Glutamatergic neuron (in vitro differentiated cells): Measurements from ENCODE around the gene SIK2. TPM values are rescaled to one million over a fixed set of nuclear protein-coding genes. Genes with fewer than 3 reads are reported as not detected.

Experiments used
- DNase-seq: peaks from one replicate; pipeline ENCODE4 v3.0.0; 2022
- H3K27ac Mint-ChIP-seq: one replicate; pipeline ENCODE4 v1.8.0; 2020; ENCODE audit warnings: mild to moderate bottlenecking, mixed read lengths, inconsistent platforms; ENCODE audit not compliant: unreplicated experiment
- H3K27me3 Mint-ChIP-seq: one replicate; pipeline ENCODE4 v1.8.0; 2020; ENCODE audit warnings: mild to moderate bottlenecking, moderate library complexity, mixed read lengths, inconsistent platforms; ENCODE audit not compliant: unreplicated experiment
- H3K36me3 Mint-ChIP-seq: one replicate; pipeline ENCODE4 v1.8.0; 2020; ENCODE audit warnings: mild to moderate bottlenecking, mixed read lengths, inconsistent platforms; ENCODE audit not compliant: unreplicated experiment
- H3K4me1 Mint-ChIP-seq: one replicate; pipeline ENCODE4 v1.8.0; 2020; ENCODE audit warnings: mild to moderate bottlenecking, low read depth, mixed read lengths, inconsistent platforms; ENCODE audit not compliant: unreplicated experiment
- H3K4me3 Mint-ChIP-seq: one replicate; pipeline ENCODE4 v1.8.0; 2020; ENCODE audit warnings: mild to moderate bottlenecking, mixed read lengths, inconsistent platforms; ENCODE audit not compliant: unreplicated experiment
- H3K9me3 Mint-ChIP-seq: one replicate; pipeline ENCODE4 v1.8.0; 2020; ENCODE audit warnings: mild to moderate bottlenecking, moderate library complexity, mixed read lengths, inconsistent platforms; ENCODE audit not compliant: unreplicated experiment
- CTCF ChIP-seq: fragments of 200-600 bp; sonication (generic); IDR thresholded peaks from one replicate; pipeline ENCODE4 v1.5.0; 2021; ENCODE audit not compliant: partially characterized antibody, unreplicated experiment
- total RNA-seq: library from RNA; stranded (reverse); fragmentation: NEBNext Ultra II Directional; extraction: Animal tissue kit (Norgen Biotek cat#: 25700); gene quantifications from one replicate; pipeline ENCODE4 v1.2.1, GENCODE V29; 2021; ENCODE audit not compliant: unreplicated experiment

The SIK2 gene
- total RNA-seq, 1 donor from 2014 or later, result 10.1 TPM

GRCh38 chr11:111617286-111617685 is 15.0 kb downstream of the SIK2 start:
- Mint-ChIP-seq H3K4me3 (no peak overlapping the region), H3K27ac (no peak overlapping the region), H3K9me3 (no peaks in the 10 kb centered on the region), H3K4me1 (no peaks in the 10 kb centered on the region), H3K27me3 (no peaks in the 10 kb centered on the region), H3K36me3 (no peaks in the 10 kb centered on the region)
- TF ChIP-seq CTCF, result no peak
- no peak for DNase-seq

- Mint-ChIP-seq H3K27me3 (no peaks in the 10 kb centered on the region), H3K27ac (no peak overlapping the region), H3K9me3 (no peaks in the 10 kb centered on the region), H3K4me3 (no peak overlapping the region), H3K4me1 (no peaks in the 10 kb centered on the region), H3K36me3 (peaks cover 9% of the 10 kb centered on the region)
- TF ChIP-seq CTCF, result no peak
- DNase-seq, result no peak
Observed at GRCh38 chr11:111620518-111620917, 18.3 kb downstream of the SIK2 start.

- no peaks in the 10 kb centered on the region for H3K4me1 Mint-ChIP-seq
- no peaks in the 10 kb centered on the region for H3K27me3 Mint-ChIP-seq
- H3K4me3 Mint-ChIP-seq, result no peak overlapping the region
Observed at GRCh38 chr11:111623527-111624030, 21.3 kb downstream of the SIK2 start.

DNA sequence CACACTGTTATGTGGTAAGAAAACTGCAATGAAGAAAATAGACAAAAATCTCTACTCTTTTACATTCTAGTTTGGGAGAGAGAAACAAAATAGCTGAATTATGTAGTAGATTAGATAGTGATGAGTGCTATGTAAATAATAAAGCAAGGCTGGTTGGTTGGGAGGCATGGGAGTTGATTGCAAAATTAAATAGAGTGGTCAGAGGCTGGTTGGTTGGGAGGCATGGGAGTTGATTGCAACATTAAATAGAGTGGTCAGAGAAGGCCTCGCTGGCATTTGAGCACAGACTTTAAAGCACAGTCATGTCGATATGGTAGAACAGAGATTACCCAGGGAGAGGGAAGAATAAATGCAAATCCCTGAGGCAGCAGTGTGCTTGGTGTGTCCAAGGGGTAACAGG is 22.4 kb downstream of the SIK2 start:
- Mint-ChIP-seq H3K27me3 (no peaks in the 10 kb centered on the region), H3K27ac (no peak overlapping the region), H3K36me3 (peaks cover 9% of the 10 kb centered on the region), H3K4me1 (no peaks in the 10 kb centered on the region), H3K9me3 (no peaks in the 10 kb centered on the region), H3K4me3 (no peak overlapping the region)
- no peak for DNase-seq
- TF ChIP-seq CTCF, result no peak

More at GRCh38 chr11:111623527-111624030, 21.3 kb downstream of the SIK2 start:
- H3K9me3 Mint-ChIP-seq, result no peaks in the 10 kb centered on the region
- no peak for DNase-seq
- H3K36me3 Mint-ChIP-seq, result peaks cover 9% of the 10 kb centered on the region
- H3K27ac Mint-ChIP-seq, result no peak overlapping the region
- no peak for TF ChIP-seq CTCF

DNA sequence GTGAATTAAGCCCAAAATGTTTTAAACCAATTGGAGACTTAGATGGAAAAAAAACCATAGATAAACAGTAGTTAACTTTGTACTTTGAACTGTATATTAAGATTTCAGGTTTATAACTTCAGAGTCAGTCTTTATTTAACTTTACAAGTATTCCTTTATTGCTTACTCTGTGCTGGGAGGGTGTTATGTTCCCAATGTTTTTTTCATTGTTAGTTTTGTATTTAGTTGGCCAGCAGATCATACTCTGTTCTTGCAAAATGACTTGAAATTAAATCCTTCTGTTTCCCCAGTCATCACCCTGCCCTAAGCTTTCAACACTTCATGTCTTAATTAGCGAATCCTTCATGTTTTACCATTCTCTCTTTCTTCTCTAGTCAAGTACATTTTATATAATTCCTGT is 25.3 kb downstream of the SIK2 start:
- Mint-ChIP-seq H3K36me3 (peaks cover 7% of the 10 kb centered on the region), H3K9me3 (no peaks in the 10 kb centered on the region)

More for the DNA sequence above, 25.3 kb downstream of the SIK2 start:
- Mint-ChIP-seq H3K27me3 (no peaks in the 10 kb centered on the region), H3K4me1 (no peaks in the 10 kb centered on the region), H3K4me3 (no peak overlapping the region), H3K27ac (no peak overlapping the region)
- no peak for TF ChIP-seq CTCF
- DNase-seq, result no peak
